SK-N-SH (cell line): Measurements from ENCODE around the gene CPOX. TPM values are rescaled to one million over a fixed set of nuclear protein-coding genes. Genes with fewer than 3 reads are reported as not detected.

Experiments used
- CTCF ChIA-PET: fragments of 300-600, 350-600 bp; formaldehyde crosslinking; extraction: SDS; loops from one replicate; lab custom pipeline; 2021; lab: Yijun Ruan, JAX
- POLR2A ChIA-PET: fragments of 350-600 bp; sonication (Branson Sonifier 250); formaldehyde crosslinking; extraction: SDS; loops from one replicate; lab custom pipeline; 2020; ENCODE audit warnings: antibody characterized with exemption, inconsistent platforms; lab: Yijun Ruan, JAX
- DNase-seq: peaks from one replicate; pipeline ENCODE4 v3.0.0; 2012
- H2AFZ ChIP-seq: fragments of 200-600 bp; sonication (generic); 2 replicates; pipeline ENCODE4 v1.8.1; 2016; ENCODE audit warnings: antibody characterized with exemption, mild to moderate bottlenecking, low read depth
- H3F3A ChIP-seq: fragments of 200-600 bp; sonication (generic); replicated peaks from 2 replicates; pipeline ENCODE3; 2016; ENCODE audit warnings: antibody characterized with exemption, mild to moderate bottlenecking; ENCODE audit not compliant: insufficient read depth
- H3K27ac ChIP-seq, 2 experiments: fragments of 200-500 bp in 1 of 2; fragments of 200-600 bp in 1 of 2; sonication (Bioruptor generic) in 1 of 2; sonication (generic), shearing (Covaris generic) in 1 of 2; 2 replicates each; pipeline versions ENCODE4 v1.5.1 to v1.6.1; 2014 to 2016; ENCODE audit warnings: low read depth in 2 of 2, inconsistent platforms in 1 of 2, low read length in 1 of 2, mild to moderate bottlenecking in 1 of 2, mixed read lengths in 1 of 2
- H3K27me3 ChIP-seq: fragments of 200-600 bp; sonication (generic), shearing (Covaris generic); 2 replicates; pipeline ENCODE4 v1.6.1; 2016; ENCODE audit warnings: mixed run types; ENCODE audit not compliant: insufficient read depth
- H3K36me3 ChIP-seq, 2 experiments: fragments of 200-500 bp in 1 of 2; fragments of 200-600 bp in 1 of 2; sonication (Bioruptor generic) in 1 of 2; sonication (generic) in 1 of 2; replicated peaks in 1 of 2; 2 replicates each; pipeline versions ENCODE3 to v1.5.1; 2014 to 2016; ENCODE audit warnings: low read length in 1 of 2, mild to moderate bottlenecking in 1 of 2; ENCODE audit not compliant: insufficient read depth in 2 of 2, control insufficient read depth in 1 of 2
- H3K4me1 ChIP-seq, 2 experiments: fragments of 200-500 bp in 1 of 2; fragments of 200-600 bp in 1 of 2; sonication (Bioruptor generic) in 1 of 2; sonication (generic), shearing (Covaris generic) in 1 of 2; 2 replicates each; pipeline versions ENCODE4 v1.5.1 to v1.6.1; 2014 to 2016; ENCODE audit warnings: low read depth in 1 of 2, low read length in 1 of 2, mixed run types in 1 of 2; ENCODE audit not compliant: insufficient read depth in 2 of 2, control insufficient read depth in 1 of 2
- H3K4me2 ChIP-seq: fragments of 200-600 bp; sonication (generic), shearing (Covaris generic); 2 replicates; pipeline ENCODE4 v1.6.1; 2017; ENCODE audit warnings: mixed run types
- H3K4me3 ChIP-seq, 2 experiments: fragments of 200-500 bp in 1 of 2; fragments of 200-600 bp in 1 of 2; sonication (Bioruptor generic) in 1 of 2; sonication (generic), shearing (Covaris generic) in 1 of 2; 2 replicates each; pipeline versions ENCODE4 v1.5.1 to v1.8.1; 2014 to 2016; ENCODE audit warnings: low read depth in 2 of 2, inconsistent platforms in 1 of 2, low read length in 1 of 2, mild to moderate bottlenecking in 1 of 2, mixed read lengths in 1 of 2, moderate library complexity in 1 of 2
- H3K79me2 ChIP-seq: fragments of 200-600 bp; sonication (generic); 2 replicates; pipeline ENCODE4 v1.8.1; 2017; ENCODE audit warnings: mild to moderate bottlenecking; ENCODE audit not compliant: insufficient read depth
- H3K9ac ChIP-seq: fragments of 200-600 bp; sonication (generic); 2 replicates; pipeline ENCODE4 v1.6.1; 2017; ENCODE audit warnings: mixed run types
- H3K9me2 ChIP-seq: fragments of 200-600 bp; sonication (generic); 2 replicates; pipeline ENCODE4 v1.6.1; 2017; ENCODE audit warnings: mixed run types
- H3K9me3 ChIP-seq: fragments of 200-600 bp; sonication (generic); 2 replicates; pipeline ENCODE4 v1.6.1; 2017; ENCODE audit warnings: mixed run types, mild to moderate bottlenecking, moderate library complexity
- H4K20me1 ChIP-seq: fragments of 200-600 bp; sonication (generic); 2 replicates; pipeline ENCODE4 v1.6.1; 2017; ENCODE audit warnings: mild to moderate bottlenecking, mixed run types; ENCODE audit not compliant: insufficient read depth
- CHD2 ChIP-seq: fragments of 150-350 bp; IDR thresholded peaks from 2 replicates; pipeline ENCODE4 v1.6.1; 2018; ENCODE audit warnings: low read length; ENCODE audit not compliant: partially characterized antibody
- EZH2phosphoT487 ChIP-seq: fragments of 200-600 bp; sonication (generic); IDR thresholded peaks from 2 replicates; pipeline ENCODE4 v1.6.1; 2017; ENCODE audit warnings: low read depth, mixed run types, mild to moderate bottlenecking, antibody characterized with exemption, moderate library complexity, borderline replicate concordance
- GABPA ChIP-seq: IDR thresholded peaks from 2 replicates; pipeline ENCODE4 v1.4.0; 2012; ENCODE audit warnings: low read depth, mild to moderate bottlenecking
- JUND ChIP-seq: IDR thresholded peaks from 2 replicates; pipeline ENCODE4 v1.4.0; 2012
- MEF2A ChIP-seq: IDR thresholded peaks from 2 replicates; pipeline ENCODE4 v1.4.0; 2012; ENCODE audit warnings: low read depth, borderline replicate concordance
- NRF1 ChIP-seq: IDR thresholded peaks from 2 replicates; pipeline ENCODE4 v1.6.1; 2012; ENCODE audit warnings: low read depth, mild to moderate bottlenecking, low read length
- POLR2AphosphoS5 ChIP-seq: IDR thresholded peaks from 2 replicates; pipeline ENCODE4 v1.6.1; 2012; ENCODE audit warnings: low read depth, low read length
- RFX5 ChIP-seq: IDR thresholded peaks from 2 replicates; pipeline ENCODE4 v1.6.1; 2012; ENCODE audit warnings: mild to moderate bottlenecking, improper control_type of control experiment, low read length
- RXRA ChIP-seq: IDR thresholded peaks from 2 replicates; pipeline ENCODE4 v1.4.0; 2012; ENCODE audit warnings: low read depth, mild to moderate bottlenecking, borderline replicate concordance
- SIN3A ChIP-seq: IDR thresholded peaks from 2 replicates; pipeline ENCODE4 v1.6.1; 2012; ENCODE audit warnings: low read depth, mild to moderate bottlenecking, low read length, moderate library complexity, borderline replicate concordance
- TAF1 ChIP-seq: IDR thresholded peaks from 2 replicates; pipeline ENCODE4 v1.6.1; 2012; ENCODE audit warnings: low read depth, mild to moderate bottlenecking, low read length, moderate library complexity, borderline replicate concordance
- USF2 ChIP-seq: fragments of 150-350 bp; IDR thresholded peaks from 2 replicates; pipeline ENCODE4 v1.6.1; 2017; ENCODE audit warnings: antibody characterized with exemption, low read length, low read depth, borderline replicate concordance
- YY1 ChIP-seq: IDR thresholded peaks from 2 replicates; pipeline ENCODE4 v1.4.0; 2012; ENCODE audit warnings: low read depth, mild to moderate bottlenecking
- ZBTB33 ChIP-seq: IDR thresholded peaks from 2 replicates; pipeline ENCODE4 v1.4.0; 2012; ENCODE audit warnings: low read depth, borderline replicate concordance
- WGBS: methylation state at CpG from one replicate; pipeline ENCODE4 v1.1.6; 2017; ENCODE audit warnings: low lambda C conversion rate; 5-methylcytosine and 5-hydroxymethylcytosine counted together
- polyA plus RNA-seq, 3 experiments: library from polyadenylated mRNA; depleted of rRNA; stranded (reverse); fragments of >200 nt; gene quantifications; 2 replicates each; pipeline ENCODE4 v1.2.3, GENCODE V29; 2012

Gene CPOX
- polyA plus RNA-seq, 1 of the 3 experiments (the other 2 are of a cell fraction) = 36.7 TPM

GRCh38 chr3:98531622-98532274, 61.7 kb downstream of the CPOX start, which contains the start of gene GPR15:
GPR15 (plus strand) TSS chr3:98531978; CDS start chr3:98532034, 56 bp downstream.
- ChIA-PET CTCF (no interaction called here), POLR2A (no interaction called here)
- no peak for DNase-seq
- no peak within 1 kb of the TSS for H2AFZ ChIP-seq
- WGBS = 37% methylated on average over 7 of the region's 7 CpGs
- H3F3A ChIP-seq = no peaks in the 10 kb centered on the region
- no peaks in the 10 kb centered on the region for H3K79me2 ChIP-seq
- no peak within 1 kb of the TSS for H3K27ac ChIP-seq
- no peak within 1 kb of the TSS for H3K4me3 ChIP-seq
- H3K27me3 ChIP-seq = peaks cover 7% of the 10 kb centered on the region; the same call in 1 of the 2 replicates
- no peak within 1 kb of the TSS for H3K9ac ChIP-seq
- TF ChIP-seq SIN3A (no peak), CHD2 (no peak), RFX5 (no peak), USF2 (no peak), TAF1 (no peak), POLR2AphosphoS5 (no peak), YY1 (no peak), EZH2phosphoT487 (no peak), JUND (no peak)
- no peaks in the 10 kb centered on the region for H3K36me3 ChIP-seq
- H3K9me2 ChIP-seq = no peaks in the 10 kb centered on the region
- no peaks in the 10 kb centered on the region for H3K9me3 ChIP-seq
- H3K4me2 ChIP-seq = no peak within 1 kb of the TSS
- no peaks in the 10 kb centered on the region for H4K20me1 ChIP-seq
- H3K4me1 ChIP-seq = no peaks in the 10 kb centered on the region; a peak in 1 of 4 replicates

GRCh38 chr3:98530676-98531075, 62.7 kb downstream of the CPOX start:
- Histone ChIP-seq H3K36me3 (no peaks in the 10 kb centered on the region), H3K79me2 (no peaks in the 10 kb centered on the region), H3K27ac (no peak overlapping the region), H3K4me3 (no peak overlapping the region), H3K4me2 (no peak overlapping the region), H3K4me1 (no peaks in the 10 kb centered on the region; a peak in 1 of 4 replicates), H4K20me1 (no peaks in the 10 kb centered on the region), H3K27me3 (peaks cover 7% of the 10 kb centered on the region; the same call in 1 of the 2 replicates), H2AFZ (no peak overlapping the region), H3F3A (no peaks in the 10 kb centered on the region), H3K9me2 (no peaks in the 10 kb centered on the region), H3K9me3 (no peaks in the 10 kb centered on the region), H3K9ac (no peak overlapping the region)
- ChIA-PET POLR2A (no interaction called here), CTCF (no interaction called here)
- no peak for TF ChIP-seq NRF1
- no peak for TF ChIP-seq TAF1
- TF ChIP-seq EZH2phosphoT487 = no peak
- TF ChIP-seq GABPA = no peak
- no peak for TF ChIP-seq ZBTB33
- TF ChIP-seq MEF2A = no peak
- no peak for TF ChIP-seq RXRA
- no peak for DNase-seq
- 27% methylated on average over 2 of the region's 2 CpGs for WGBS
